Stimulated activated CD4-positive, alpha-beta T cell treated with anti-CD3 and anti-CD28 coated beads, TNF-alpha, amount 100 ng/mL, for 24 hours (primary cell): ENCODE data around the gene HERC3.
A peak's percentile ranks its signal among the peaks of the same experiment; 100 is the strongest.

Experiments
- DNase-seq, 3 experiments: peaks; one replicate each; pipeline ENCODE4 v3.0.0-alpha.2; 2020; ENCODE audit warnings: low read depth in 3 of 3

HERC3 gene

GRCh38 chr4:88659890-88660208 lies 67.6 kb downstream of the HERC3 start:
- no peak for DNase-seq

GRCh38 chr4:88660446-88661294 lies 68.4 kb downstream of the HERC3 start:
- no peak for DNase-seq

- DNase-seq = no peak
Observed at GRCh38 chr4:88661739-88662138, 69.5 kb downstream of the HERC3 start.

- DNase-seq = peak in 1 of 3 experiments; percentile 14
Observed at GRCh38 chr4:88672987-88673386, 80.7 kb downstream of the HERC3 start.

GRCh38 chr4:88673886-88674285 lies 81.6 kb downstream of the HERC3 start:
- DNase-seq = no peak

GRCh38 chr4:88674565-88674964 lies 82.3 kb downstream of the HERC3 start:
- no peak for DNase-seq

GRCh38 chr4:88674979-88675378 lies 82.7 kb downstream of the HERC3 start:
- no peak for DNase-seq

GRCh38 chr4:88675543-88675942 lies 83.3 kb downstream of the HERC3 start:
- no peak for DNase-seq

GRCh38 chr4:88681209-88681608 lies 88.9 kb downstream of the HERC3 start:
- no peak for DNase-seq

GRCh38 chr4:88690355-88690754 lies 98.1 kb downstream of the HERC3 start:
- no peak for DNase-seq

- no peak for DNase-seq
Observed at GRCh38 chr4:88693792-88694191, 101.5 kb downstream of the HERC3 start.

GRCh38 chr4:88696630-88697029 lies 104.3 kb downstream of the HERC3 start:
- DNase-seq = no peak

- DNase-seq = no peak
Observed at GRCh38 chr4:88697141-88697540, 104.9 kb downstream of the HERC3 start.

- DNase-seq = peak; percentile 24 to 59 (median 35)
Observed at GRCh38 chr4:88697588-88698329, 105.5 kb downstream of the HERC3 start, which contains the start of gene NAP1L5. Gene NAP1L5 (minus strand): TSS chr4:88697829. CDS start chr4:88697754, 75 bp downstream.

GRCh38 chr4:88698519-88698918 lies 106.2 kb downstream of the HERC3 start:
- peak in 1 of 3 experiments; percentile 4 for DNase-seq

GRCh38 chr4:88702782-88703181 lies 110.5 kb downstream of the HERC3 start:
- DNase-seq = no peak

- no peak for DNase-seq
Observed at GRCh38 chr4:88705223-88705622, 112.9 kb downstream of the HERC3 start.

- DNase-seq = no peak
Observed at GRCh38 chr4:88705805-88706492, 113.7 kb downstream of the HERC3 start.

GRCh38 chr4:88706574-88706973 lies 114.3 kb downstream of the HERC3 start:
- DNase-seq = no peak

- DNase-seq = no peak
Observed at GRCh38 chr4:88709989-88710388, 117.7 kb downstream of the HERC3 start.

- no peak for DNase-seq
Observed at GRCh38 chr4:88713782-88714181, 121.5 kb downstream of the HERC3 start.

GRCh38 chr4:88718098-88718497 lies 125.8 kb downstream of the HERC3 start:
- no peak for DNase-seq
